H1 (cell line): ENCODE results near the gene ARHGEF40. TPM values are rescaled to one million over a fixed set of nuclear protein-coding genes. Genes with fewer than 3 reads are reported as not detected.

Experiments used
- BACH1 ChIP-seq: IDR thresholded peaks from 2 replicates; pipeline ENCODE4 v1.6.1; 2012; ENCODE audit warnings: low read length, improper control_type of control experiment
- EP300 ChIP-seq, 2 experiments: IDR thresholded peaks; 1 replicate in 1 of 2; 2 replicates in 1 of 2; pipeline ENCODE4 v1.6.1; 2011 to 2012; ENCODE audit warnings: low read depth in 2 of 2, low read length in 2 of 2, mild to moderate bottlenecking in 2 of 2, borderline replicate concordance in 1 of 2, inconsistent platforms in 1 of 2, moderate library complexity in 1 of 2
- FOSL1 ChIP-seq: IDR thresholded peaks from 2 replicates; pipeline ENCODE4 v1.6.1; 2011; ENCODE audit warnings: mild to moderate bottlenecking, low read depth, low read length, moderate library complexity; ENCODE audit not compliant: insufficient read depth
- KDM1A ChIP-seq: fragments of 200-600, 300-600 bp; sonication (generic); IDR thresholded peaks from 2 replicates; pipeline ENCODE4 v1.7.1; 2016; ENCODE audit warnings: mild to moderate bottlenecking, low read length, borderline replicate concordance
- MAFK ChIP-seq: IDR thresholded peaks from 2 replicates; pipeline ENCODE4 v1.6.1; 2012; ENCODE audit warnings: low read depth, mild to moderate bottlenecking, improper control_type of control experiment, low read length
- TAF1 ChIP-seq: IDR thresholded peaks from 2 replicates; pipeline ENCODE4 v1.6.1; 2011; ENCODE audit warnings: mild to moderate bottlenecking, low read depth, low read length
- polyA plus RNA-seq, 7 experiments: library from polyadenylated mRNA; depleted of rRNA in 3 of 7; stranded (reverse) in 5 of 7; unstranded in 2 of 7; fragments of >200 nt in 5 of 7; fragments of 200-250 nt in 2 of 7; gene quantifications; 1 replicate in 5 of 7; 2 replicates in 1 of 7; 4 replicates in 1 of 7; pipeline versions ENCODE4 v1.2.1 to v1.2.3, GENCODE V29; 2011 to 2013; ENCODE audit warnings: missing spikeins in 2 of 7, mixed read lengths in 2 of 7
- total RNA-seq: library from RNA; stranded (reverse); fragmentation: NEBNext Ultra II Directional; extraction: Animal tissue kit (Norgen Biotek cat#: 25700); gene quantifications from 2 replicates; pipeline ENCODE4 v1.2.1, GENCODE V29; 2021
- TF ChIP-seq, protein P1 (sequence below): IDR thresholded peaks from 2 replicates; pipeline ENCODE4 v1.6.1; 2012; ENCODE audit warnings: inconsistent platforms

Gene ARHGEF40
- total and polyA plus RNA-seq, 2 of the 8 experiments (the other 6 are each of a cell fraction or from before 2014, with no cell fraction given) = 53.1 to 101 TPM

GRCh38 chr14:21025371-21026273, 44.5 kb upstream of the ARHGEF40 start (continued):
- TF ChIP-seq KDM1A (no peak), EP300 (IDR thresholded peaks at IDR 0.05; ENCODE audit: borderline replicate concordance in 1 of 2, low read depth in 2 of 2, low read length in 2 of 2) (no peak), TAF1 (no peak; the same call in 1 of the 2 replicates), BACH1 (peak; percentile 47; the same call in 1 of the 2 replicates), FOSL1 (no peak), MAFK (no peak)
- TF ChIP-seq, protein P1, sequence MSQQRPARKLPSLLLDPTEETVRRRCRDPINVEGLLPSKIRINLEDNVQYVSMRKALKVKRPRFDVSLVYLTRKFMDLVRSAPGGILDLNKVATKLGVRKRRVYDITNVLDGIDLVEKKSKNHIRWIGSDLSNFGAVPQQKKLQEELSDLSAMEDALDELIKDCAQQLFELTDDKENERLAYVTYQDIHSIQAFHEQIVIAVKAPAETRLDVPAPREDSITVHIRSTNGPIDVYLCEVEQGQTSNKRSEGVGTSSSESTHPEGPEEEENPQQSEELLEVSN = peak; percentile 93
